Upper lobe of left lung (tissue), 6 donors: ENCODE measurements around the gene SCN5A. TPM values are rescaled to one million over a fixed set of nuclear protein-coding genes. Genes with fewer than 3 reads are reported as not detected.

Experiments used
- ATAC-seq, 2 donors: fragments of 200-7000 bp; cut with Tn5 transposase; one replicate each; pipeline ENCODE4 v1.9.1; 2022; ENCODE audit warnings: mild to moderate bottlenecking in 2 of 2, moderate library complexity in 2 of 2; ENCODE audit not compliant: low FRiP score in 2 of 2
- DNase-seq, 2 donors: peaks; one replicate each; pipeline ENCODE4 v3.0.0-alpha.2; 2019 to 2020
- H3K27ac ChIP-seq, 4 donors: fragments of 200-600 bp; sonication (generic); one replicate each; pipeline ENCODE4 v1.5.1; 2016 to 2019
- H3K27me3 ChIP-seq, 4 donors: fragments of 200-600 bp; sonication (generic); one replicate each; pipeline ENCODE4 v1.5.1; 2017 to 2019
- H3K36me3 ChIP-seq, 4 donors: fragments of 200-600 bp; sonication (generic); one replicate each; pipeline ENCODE4 v1.5.1; 2016 to 2019
- H3K4me1 ChIP-seq, 4 donors: fragments of 200-600 bp; sonication (generic); one replicate each; pipeline ENCODE4 v1.5.1; 2018 to 2019
- H3K4me3 ChIP-seq, 4 donors: fragments of 200-600 bp; sonication (generic); one replicate each; pipeline ENCODE4 v1.5.1; 2017 to 2019; ENCODE audit warnings: mild to moderate bottlenecking in 2 of 4, moderate library complexity in 1 of 4
- H3K9me3 ChIP-seq, 4 donors: fragments of 200-600 bp; sonication (generic); one replicate each; pipeline ENCODE4 v1.5.1; 2018 to 2019
- EP300 ChIP-seq, 4 donors: sonication (generic); formaldehyde crosslinking; IDR thresholded peaks; one replicate each; pipeline ENCODE4 v1.5.1; 2017; ENCODE audit warnings: antibody characterized with exemption in 4 of 4, control low read depth in 2 of 4
- POLR2A ChIP-seq, 4 donors: fragments of 450-650 bp; IDR thresholded peaks; one replicate each; pipeline ENCODE4 v1.5.1; 2016 to 2017; ENCODE audit warnings: antibody characterized with exemption in 4 of 4, mild to moderate bottlenecking in 2 of 4
- POLR2AphosphoS5 ChIP-seq, 2 donors: sonication (generic); formaldehyde crosslinking; IDR thresholded peaks; one replicate each; pipeline ENCODE4 v1.5.1; 2017; ENCODE audit warnings: antibody characterized with exemption in 2 of 2
- WGBS, 2 donors: methylation state at CpG; one replicate each; pipeline ENCODE4 v1.1.5; 2017 to 2018; 5-methylcytosine and 5-hydroxymethylcytosine counted together
- total RNA-seq, 6 donors: library from RNA; depleted of rRNA in 4 of 6; stranded (reverse); fragments of >200 nt in 4 of 6; gene quantifications; one replicate each; pipeline versions ENCODE4 v1.1.0 to v1.2.1, GENCODE V29; 2016 to 2021
- TF ChIP-seq, protein P1 (sequence below), 6 experiments: fragments of 450-650 bp in 4 of 6; fragments of 200-600 bp in 2 of 6; sonication (generic) in 2 of 6; IDR thresholded peaks; one replicate each; pipeline ENCODE4 v1.5.1; 2016 to 2019; ENCODE audit warnings: antibody characterized with exemption in 6 of 6
- donor health status: DM: no; HTN: no; CAD: no; lungs with moderate emphysema.
- donor health status: DM: no; HTN: yes; CAD: no; lungs with severe emphysema.

Gene SCN5A
- total RNA-seq, 6 donors from 2014 or later = under 0.01 to 0.30 (median 0.10) TPM; not detected in 1

DNA sequence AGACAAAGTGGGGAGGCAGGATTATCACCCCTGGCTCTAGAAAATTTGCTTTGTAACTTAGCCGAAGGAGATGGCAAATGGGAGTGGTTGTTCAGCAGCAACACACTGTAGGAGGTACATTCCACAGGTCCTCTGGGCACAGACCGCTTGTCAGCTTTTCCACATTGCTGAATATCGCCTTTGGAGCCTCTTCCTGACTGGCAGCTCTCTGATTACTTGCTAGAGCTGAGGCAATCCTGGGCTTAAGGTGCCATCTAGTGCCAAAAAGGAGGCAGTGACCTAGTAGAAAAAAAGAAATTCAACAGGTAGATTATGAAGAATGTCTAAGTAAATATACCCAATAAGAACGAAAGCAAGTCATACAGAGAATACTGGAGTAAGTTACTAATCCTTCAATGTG, 13.1 kb upstream of the SCN5A start:
- H3K4me1 ChIP-seq = no peaks in the 10 kb centered on the region
- no peaks in the 10 kb centered on the region for H3K36me3 ChIP-seq
- ATAC-seq (no peak), DNase-seq (no peak)
- no peak overlapping the region for H3K4me3 ChIP-seq
- H3K27ac ChIP-seq = no peak overlapping the region
- H3K9me3 ChIP-seq = peaks cover 0 to 12% (median 4%) of the 10 kb centered on the region in 4 donors
- 30 to 54% methylated on average over 4 of the region's 4 CpGs for WGBS, 2 donors
- TF ChIP-seq EP300 (IDR thresholded peaks at IDR 0.05) (no peak), POLR2A (IDR thresholded peaks at IDR 0.05) (no peak)
- TF ChIP-seq, protein P1, sequence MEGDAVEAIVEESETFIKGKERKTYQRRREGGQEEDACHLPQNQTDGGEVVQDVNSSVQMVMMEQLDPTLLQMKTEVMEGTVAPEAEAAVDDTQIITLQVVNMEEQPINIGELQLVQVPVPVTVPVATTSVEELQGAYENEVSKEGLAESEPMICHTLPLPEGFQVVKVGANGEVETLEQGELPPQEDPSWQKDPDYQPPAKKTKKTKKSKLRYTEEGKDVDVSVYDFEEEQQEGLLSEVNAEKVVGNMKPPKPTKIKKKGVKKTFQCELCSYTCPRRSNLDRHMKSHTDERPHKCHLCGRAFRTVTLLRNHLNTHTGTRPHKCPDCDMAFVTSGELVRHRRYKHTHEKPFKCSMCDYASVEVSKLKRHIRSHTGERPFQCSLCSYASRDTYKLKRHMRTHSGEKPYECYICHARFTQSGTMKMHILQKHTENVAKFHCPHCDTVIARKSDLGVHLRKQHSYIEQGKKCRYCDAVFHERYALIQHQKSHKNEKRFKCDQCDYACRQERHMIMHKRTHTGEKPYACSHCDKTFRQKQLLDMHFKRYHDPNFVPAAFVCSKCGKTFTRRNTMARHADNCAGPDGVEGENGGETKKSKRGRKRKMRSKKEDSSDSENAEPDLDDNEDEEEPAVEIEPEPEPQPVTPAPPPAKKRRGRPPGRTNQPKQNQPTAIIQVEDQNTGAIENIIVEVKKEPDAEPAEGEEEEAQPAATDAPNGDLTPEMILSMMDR (IDR thresholded peaks at IDR 0.05) = peak in 2 of 6 experiments; percentile 14 to 27
- H3K27me3 ChIP-seq = no peaks in the 10 kb centered on the region

DNA sequence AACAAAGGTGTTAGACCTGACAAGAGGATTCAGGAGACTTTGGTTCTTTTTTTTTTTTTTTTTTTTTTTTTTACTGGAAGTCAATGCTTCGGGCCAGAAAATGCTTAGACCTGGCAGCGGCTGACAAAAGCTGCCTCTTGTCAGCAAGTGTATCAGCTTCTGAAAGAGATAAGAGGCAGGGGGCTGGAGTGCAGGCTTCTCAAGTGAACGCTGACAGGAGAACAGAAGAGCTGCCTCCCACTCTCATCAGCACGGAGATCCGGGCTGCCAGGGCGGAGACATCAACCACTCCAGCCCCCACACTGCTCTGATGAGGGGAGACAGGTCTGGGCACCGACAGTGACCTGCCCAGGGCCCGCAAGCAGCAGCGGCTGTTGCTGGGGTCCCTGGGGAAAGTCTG, 9.4 kb upstream of the SCN5A start:
- peaks cover 0 to 2% (median 0%) of the 10 kb centered on the region in 4 donors for H3K27me3 ChIP-seq
- WGBS, 2 donors = 29 to 38% methylated on average over 9 of the region's 9 CpGs
- H3K36me3 ChIP-seq = no peaks in the 10 kb centered on the region
- TF ChIP-seq EP300 (IDR thresholded peaks at IDR 0.05) = no peak
- no peak for TF ChIP-seq POLR2AphosphoS5 (IDR thresholded peaks at IDR 0.05)
- TF ChIP-seq, protein P1 (IDR thresholded peaks at IDR 0.05) = no peak
- no peak for TF ChIP-seq POLR2A (IDR thresholded peaks at IDR 0.05)
- no peaks in the 10 kb centered on the region for H3K4me1 ChIP-seq
- H3K4me3 ChIP-seq = no peak overlapping the region
- no peak for ATAC-seq
- DNase-seq = peak in 1 of 2 donors; percentile 42
- H3K9me3 ChIP-seq = peaks cover 0 to 12% (median 4%) of the 10 kb centered on the region in 4 donors
- no peak overlapping the region for H3K27ac ChIP-seq

GRCh38 chr3:38657369-38657768, 7.9 kb upstream of the SCN5A start:
- no peak for TF ChIP-seq POLR2AphosphoS5 (IDR thresholded peaks at IDR 0.05)
- TF ChIP-seq POLR2A (IDR thresholded peaks at IDR 0.05) = no peak
- Histone ChIP-seq H3K4me1 (no peaks in the 10 kb centered on the region), H3K36me3 (no peaks in the 10 kb centered on the region), H3K9me3 (peaks cover 0 to 10% (median 4%) of the 10 kb centered on the region in 4 donors), H3K4me3 (no peak overlapping the region), H3K27ac (no peak overlapping the region), H3K27me3 (peaks cover 0 to 2% (median 0%) of the 10 kb centered on the region in 4 donors)
- DNase-seq (no peak), ATAC-seq (no peak)
- WGBS, 2 donors = 43 to 67% methylated on average over 5 of the region's 5 CpGs

- peaks cover 0 to under 1% (median 0%) of the 10 kb centered on the region in 4 donors for H3K9me3 ChIP-seq
- H3K27me3 ChIP-seq = peaks cover 0 to 2% (median 0%) of the 10 kb centered on the region in 4 donors
These were observed 6.3 kb upstream of the SCN5A start for GRCh38 chr3:38655708-38656300.

DNA sequence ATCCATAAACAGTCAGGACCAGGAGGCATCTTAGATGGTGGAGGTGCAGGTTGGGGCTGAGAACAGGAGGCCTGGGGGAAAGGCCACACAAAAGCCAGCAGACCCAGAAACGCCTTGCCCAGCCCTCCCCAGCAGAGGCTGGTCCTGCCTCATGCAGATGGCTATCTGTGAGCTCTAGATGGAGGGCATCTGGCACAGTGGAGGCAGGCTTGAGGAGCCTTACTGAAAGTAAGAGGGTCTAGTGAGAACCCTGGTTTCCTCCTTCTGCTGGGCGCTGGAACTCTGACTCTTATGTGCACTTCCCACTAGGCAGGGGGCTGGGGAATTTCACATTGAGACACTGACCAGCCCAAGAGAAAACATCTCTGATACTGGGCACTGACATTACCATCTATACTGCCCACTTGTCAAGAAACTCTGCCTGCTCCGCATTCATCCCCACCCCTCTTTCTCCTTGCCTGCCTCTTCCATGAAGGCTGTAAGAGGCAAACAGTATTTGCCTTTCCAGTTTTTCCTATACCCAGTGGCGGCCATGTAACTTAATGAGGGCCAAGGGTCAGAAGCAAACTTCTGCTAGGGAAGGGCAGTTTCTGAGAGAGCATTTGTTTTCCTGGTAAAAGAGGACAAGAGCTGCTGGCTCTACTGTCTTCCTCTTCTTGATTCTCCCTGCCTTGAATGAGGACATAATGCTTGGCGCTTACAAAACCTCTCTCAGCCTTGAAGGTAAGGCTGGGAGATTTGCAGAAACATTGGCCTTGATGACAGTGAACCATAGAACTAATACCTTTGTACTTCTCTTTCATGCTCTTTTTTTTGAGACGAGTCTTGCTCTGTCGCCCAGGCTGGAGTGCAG, 4.4 kb upstream of the SCN5A start:
- no peak for ATAC-seq
- Histone ChIP-seq H3K4me3 (no peak overlapping the region), H3K27ac (no peak overlapping the region), H3K27me3 (peaks cover 0 to 9% (median 4%) of the 10 kb centered on the region in 4 donors), H3K36me3 (no peaks in the 10 kb centered on the region), H3K9me3 (no peaks in the 10 kb centered on the region), H3K4me1 (peaks cover 9 to 20% (median 14%) of the 10 kb centered on the region in 4 donors)
- TF ChIP-seq EP300 (IDR thresholded peaks at IDR 0.05) = no peak
- TF ChIP-seq, protein P1 (IDR thresholded peaks at IDR 0.05) = no peak
- TF ChIP-seq POLR2A (IDR thresholded peaks at IDR 0.05) = no peak
- no peak for TF ChIP-seq POLR2AphosphoS5 (IDR thresholded peaks at IDR 0.05)
- WGBS, 2 donors = 78 to 85% methylated on average over 7 of the region's 7 CpGs
- DNase-seq = no peak

More at GRCh38 chr3:38655708-38656300, 6.3 kb upstream of the SCN5A start:
- TF ChIP-seq POLR2AphosphoS5 (IDR thresholded peaks at IDR 0.05) (no peak), EP300 (IDR thresholded peaks at IDR 0.05) (no peak)
- TF ChIP-seq, protein P1 (IDR thresholded peaks at IDR 0.05) = peak in 2 of 6 experiments; percentile 11 to 23
- WGBS, 2 donors = 6 to 18% methylated on average over 7 of the region's 7 CpGs
- ATAC-seq (no peak), DNase-seq (no peak)
- Histone ChIP-seq H3K4me1 (peaks cover 0 to 5% (median 2%) of the 10 kb centered on the region in 4 donors), H3K4me3 (no peak overlapping the region), H3K27ac (no peak overlapping the region), H3K36me3 (no peaks in the 10 kb centered on the region)
